Peyer's patch (tissue), 4 donors: ENCODE results near the gene CLCN2.

Source experiments
- CTCF ChIP-seq, 6 experiments: fragments of 450-650 bp in 4 of 6; fragments of 200-600 bp in 2 of 6; sonication (generic) in 1 of 6; IDR thresholded peaks; one replicate each; pipeline ENCODE4 v1.5.1; 2017 to 2019; ENCODE audit warnings: antibody characterized with exemption in 6 of 6, mild to moderate bottlenecking in 3 of 6, moderate library complexity in 1 of 6
- POLR2A ChIP-seq, 2 donors: fragments of 450-650 bp; IDR thresholded peaks; one replicate each; pipeline ENCODE4 v1.5.1; 2017; ENCODE audit warnings: antibody characterized with exemption in 2 of 2, mild to moderate bottlenecking in 2 of 2, moderate library complexity in 2 of 2

GRCh38 chr3:184380185-184380626, 18.8 kb upstream of the CLCN2 start:
- TF ChIP-seq CTCF (IDR thresholded peaks at IDR 0.05): no peak
- TF ChIP-seq POLR2A (IDR thresholded peaks at IDR 0.05): no peak
